Retinal pigment epithelial cell (primary cell): ENCODE measurements around the gene ZNF200.
"Not testable (repeated sequence)": the region's sequence is repeated elsewhere in the genome, so short reads cannot be mapped to it uniquely, and the experiment has no call there.

ENCODE experiments used
- DNase-seq: peaks from one replicate; pipeline ENCODE4 v3.0.0-alpha.2; 2010; ENCODE audit warnings: low read depth
- H3K4me3 ChIP-seq: 2 replicates; pipeline ENCODE4 v1.5.1; 2011; ENCODE audit warnings: mild to moderate bottlenecking, low read length, control low read depth, moderate library complexity
- TF ChIP-seq, protein P1 (sequence below): conservative IDR thresholded peaks from 2 replicates; pipeline ENCODE4 v1.5.1; 2011; ENCODE audit warnings: low read depth, low read length, control low read depth, inconsistent platforms

ZNF200 gene

GRCh38 chr16:3214904-3215600 is 19.9 kb downstream of the ZNF200 start:
- DNase-seq: no peak
- no peak overlapping the region for H3K4me3 ChIP-seq
- TF ChIP-seq, protein P1, sequence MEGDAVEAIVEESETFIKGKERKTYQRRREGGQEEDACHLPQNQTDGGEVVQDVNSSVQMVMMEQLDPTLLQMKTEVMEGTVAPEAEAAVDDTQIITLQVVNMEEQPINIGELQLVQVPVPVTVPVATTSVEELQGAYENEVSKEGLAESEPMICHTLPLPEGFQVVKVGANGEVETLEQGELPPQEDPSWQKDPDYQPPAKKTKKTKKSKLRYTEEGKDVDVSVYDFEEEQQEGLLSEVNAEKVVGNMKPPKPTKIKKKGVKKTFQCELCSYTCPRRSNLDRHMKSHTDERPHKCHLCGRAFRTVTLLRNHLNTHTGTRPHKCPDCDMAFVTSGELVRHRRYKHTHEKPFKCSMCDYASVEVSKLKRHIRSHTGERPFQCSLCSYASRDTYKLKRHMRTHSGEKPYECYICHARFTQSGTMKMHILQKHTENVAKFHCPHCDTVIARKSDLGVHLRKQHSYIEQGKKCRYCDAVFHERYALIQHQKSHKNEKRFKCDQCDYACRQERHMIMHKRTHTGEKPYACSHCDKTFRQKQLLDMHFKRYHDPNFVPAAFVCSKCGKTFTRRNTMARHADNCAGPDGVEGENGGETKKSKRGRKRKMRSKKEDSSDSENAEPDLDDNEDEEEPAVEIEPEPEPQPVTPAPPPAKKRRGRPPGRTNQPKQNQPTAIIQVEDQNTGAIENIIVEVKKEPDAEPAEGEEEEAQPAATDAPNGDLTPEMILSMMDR: no peak

DNA sequence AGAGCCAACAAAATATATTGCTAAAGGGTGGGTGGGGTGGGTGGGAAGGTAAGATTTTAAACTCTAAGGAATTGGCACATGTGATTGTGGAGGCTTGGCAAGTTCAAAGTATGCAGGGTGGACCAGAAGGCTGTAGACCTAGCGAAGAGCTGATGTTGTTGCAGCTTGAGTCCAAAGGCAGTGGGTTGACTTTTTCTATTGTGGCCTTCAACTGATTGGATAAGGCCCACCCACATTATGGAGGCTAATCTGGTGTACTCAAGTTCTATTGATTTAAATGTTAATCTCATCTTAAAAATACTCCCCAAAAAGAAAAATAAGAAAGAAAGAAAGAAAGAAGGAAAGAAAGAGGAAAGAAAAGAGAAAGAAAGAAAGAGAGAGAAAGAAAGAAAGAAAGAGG is 22.4 kb downstream of the ZNF200 start:
- TF ChIP-seq, protein P1: no peak
- DNase-seq: no peak
- H3K4me3 ChIP-seq: no peak overlapping the region

- TF ChIP-seq, protein P1: no peak
- DNase-seq: no peak
- no peak overlapping the region for H3K4me3 ChIP-seq
Measured at GRCh38 chr16:3212006-3212405, 23.0 kb downstream of the ZNF200 start.

- TF ChIP-seq, protein P1: no peak
- no peak overlapping the region for H3K4me3 ChIP-seq
- DNase-seq: no peak
Measured at GRCh38 chr16:3207086-3207953, 27.6 kb downstream of the ZNF200 start.

GRCh38 chr16:3205939-3206338 is 29.0 kb downstream of the ZNF200 start:
- not testable (repeated sequence) for DNase-seq, H3K4me3 ChIP-seq

DNA sequence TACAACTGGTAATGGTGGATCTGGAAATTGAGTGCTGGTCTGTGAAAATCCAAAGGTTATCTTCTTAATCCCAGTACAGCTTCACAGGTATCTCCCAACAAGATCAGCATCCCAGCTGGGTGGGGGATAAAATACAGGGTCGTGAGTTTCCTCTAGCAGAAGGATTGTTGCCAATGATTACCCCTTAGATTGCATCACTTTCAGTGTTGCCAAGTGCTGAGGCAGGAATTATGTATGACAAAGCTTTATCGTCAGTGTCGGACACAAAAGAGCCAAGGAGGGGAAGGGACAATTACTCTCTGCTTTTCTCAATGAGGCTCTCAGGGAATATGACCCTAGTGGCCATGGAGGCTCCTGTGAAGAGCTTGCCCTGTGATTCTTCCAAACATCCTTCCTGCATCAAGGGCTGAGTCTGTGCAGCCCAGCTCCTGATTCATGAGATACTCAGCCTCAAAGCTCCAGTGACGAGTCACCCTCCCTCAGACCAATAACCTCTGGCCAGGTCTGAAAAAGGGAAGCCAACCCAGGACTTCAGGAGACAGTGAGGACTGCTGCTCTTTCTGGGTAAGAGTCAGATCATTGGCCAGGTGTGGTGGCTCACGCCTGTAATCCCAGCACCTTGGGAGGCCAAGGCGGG is 31.9 kb downstream of the ZNF200 start:
- no peak overlapping the region for H3K4me3 ChIP-seq
- no peak for DNase-seq
- TF ChIP-seq, protein P1: no peak

DNA sequence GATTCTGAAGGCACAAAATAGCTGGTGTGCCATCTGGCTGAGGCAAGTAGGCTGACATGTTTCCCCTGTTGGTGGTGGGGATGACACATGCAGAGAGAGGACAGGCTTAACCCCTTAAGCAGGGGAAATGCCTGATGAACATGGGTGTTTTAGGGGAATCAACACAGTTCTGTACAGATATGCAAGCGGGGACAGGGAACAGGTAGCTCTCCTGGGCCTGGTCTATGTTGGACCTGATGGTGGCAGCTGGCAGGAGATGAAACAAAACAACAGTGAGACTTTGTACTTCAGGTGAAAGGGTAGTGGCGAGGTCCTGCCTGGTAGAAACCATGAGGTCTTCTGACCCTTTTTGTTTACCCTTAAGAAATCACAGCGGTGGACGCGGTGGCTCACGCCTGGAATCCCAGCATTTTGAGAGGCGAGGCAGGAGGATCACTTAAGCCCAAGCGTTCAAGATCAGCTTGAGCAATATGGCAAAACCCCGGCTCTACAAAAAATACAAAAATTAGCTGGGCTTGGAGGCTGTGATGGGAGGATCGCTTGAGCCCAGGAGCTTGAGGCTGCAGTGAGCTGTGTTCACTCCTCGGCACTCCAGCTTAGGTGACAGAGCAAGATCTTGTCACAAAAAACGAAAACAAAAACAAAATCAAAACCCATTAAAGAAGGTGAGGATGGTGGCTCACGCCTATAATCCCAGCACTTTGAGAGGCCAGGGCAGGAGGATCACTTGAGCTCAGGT is 36.5 kb downstream of the ZNF200 start:
- no peak for DNase-seq
- TF ChIP-seq, protein P1: no peak
- H3K4me3 ChIP-seq: no peak overlapping the region

- not testable (repeated sequence) for DNase-seq, H3K4me3 ChIP-seq
Measured at GRCh38 chr16:3197694-3198333, 37.1 kb downstream of the ZNF200 start.
